Fibroblast of skin of back (primary cell): ENCODE measurements around the gene PTPRJ.

Source experiments
- DNase-seq: peaks from one replicate; pipeline ENCODE4 v3.0.0-alpha.2; 2013

PTPRJ gene

GRCh38 chr11:48073031-48073861 lies 92.9 kb downstream of the PTPRJ start:
- DNase-seq, result no peak

DNA sequence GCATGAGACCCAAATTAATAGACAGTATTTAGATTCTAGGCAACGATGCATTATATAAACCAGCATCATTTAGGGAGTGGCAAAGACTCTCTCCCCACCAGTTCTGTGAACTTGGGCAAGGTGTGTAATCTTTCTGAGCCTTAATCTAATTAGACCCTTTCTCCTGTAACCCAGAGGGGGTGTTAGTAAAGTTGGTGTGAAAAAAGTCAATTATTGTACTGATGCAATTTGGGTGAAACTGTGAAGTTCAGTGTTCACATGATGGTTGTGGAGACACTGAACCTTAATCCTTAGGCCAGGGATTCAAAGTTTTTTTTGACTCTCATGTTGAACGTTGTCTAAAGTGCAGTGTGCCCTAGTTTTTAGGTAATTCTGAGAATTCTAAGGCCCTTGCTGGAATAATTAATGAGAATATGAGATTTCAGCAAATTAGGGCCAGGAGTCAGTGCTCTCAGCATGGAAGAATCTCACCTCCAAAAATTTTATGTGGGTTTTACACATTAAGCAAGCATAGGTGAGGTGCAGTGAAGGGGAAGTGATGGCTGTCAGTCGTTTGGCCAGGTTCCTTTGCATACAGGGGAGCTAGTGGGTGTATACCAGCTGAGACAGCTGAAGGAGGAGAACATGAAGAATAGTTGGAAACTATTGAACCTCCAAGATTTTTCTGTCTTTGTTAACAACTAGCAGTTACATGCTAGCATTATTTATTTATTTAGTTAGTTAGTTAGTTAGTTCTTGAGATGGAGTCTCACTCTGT lies 94.2 kb downstream of the PTPRJ start:
- no peak for DNase-seq

DNA sequence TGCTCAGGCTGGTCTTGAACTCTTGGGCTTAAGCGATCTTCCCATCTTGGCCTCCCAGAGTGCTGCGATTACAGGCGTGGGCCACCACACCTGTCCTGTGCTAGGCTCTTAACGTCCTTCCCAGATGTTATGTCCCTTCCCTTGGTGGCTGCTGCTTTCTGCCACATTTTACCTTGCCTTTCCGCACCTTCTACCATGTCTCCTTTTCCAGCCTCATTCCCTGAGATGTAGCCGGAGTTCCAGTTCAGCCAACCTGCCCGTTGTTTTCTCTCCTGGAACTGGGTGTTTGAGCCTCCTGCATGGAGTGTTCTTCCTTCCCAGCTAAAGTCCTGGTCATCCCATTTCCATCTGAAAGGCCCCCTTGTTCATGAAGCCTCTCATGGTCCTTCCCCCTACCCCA lies 95.3 kb downstream of the PTPRJ start:
- DNase-seq, result no peak

- DNase-seq, result peak; percentile 66
Observed at GRCh38 chr11:48077251-48077650, 96.9 kb downstream of the PTPRJ start.

DNA sequence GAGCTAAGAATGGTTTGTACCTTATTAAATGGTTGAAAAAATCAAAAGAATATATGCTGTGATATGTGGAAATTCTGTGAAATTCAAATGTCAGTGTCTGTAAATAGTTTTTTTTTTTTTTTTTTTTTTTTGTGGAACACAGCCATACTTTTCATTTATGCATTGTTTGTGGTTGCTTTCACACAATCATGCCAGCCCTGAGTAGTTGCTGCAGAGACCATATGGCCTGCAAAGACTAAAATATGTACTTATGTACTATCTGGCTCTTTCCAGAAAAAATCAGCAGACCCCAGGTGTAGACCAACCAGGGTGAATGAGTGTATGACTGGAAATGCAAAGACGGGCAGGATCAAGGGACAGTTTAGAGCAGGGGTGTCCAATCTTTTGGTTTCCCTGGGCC lies 98.3 kb downstream of the PTPRJ start:
- DNase-seq, result no peak

GRCh38 chr11:48079596-48079995 lies 99.2 kb downstream of the PTPRJ start:
- DNase-seq, result no peak

- no peak for DNase-seq
Observed at GRCh38 chr11:48080301-48080861, 100.0 kb downstream of the PTPRJ start.

- DNase-seq, result peak; percentile 83
Observed at GRCh38 chr11:48081151-48082010, 101.0 kb downstream of the PTPRJ start.

GRCh38 chr11:48082771-48083170 lies 102.4 kb downstream of the PTPRJ start:
- no peak for DNase-seq

DNA sequence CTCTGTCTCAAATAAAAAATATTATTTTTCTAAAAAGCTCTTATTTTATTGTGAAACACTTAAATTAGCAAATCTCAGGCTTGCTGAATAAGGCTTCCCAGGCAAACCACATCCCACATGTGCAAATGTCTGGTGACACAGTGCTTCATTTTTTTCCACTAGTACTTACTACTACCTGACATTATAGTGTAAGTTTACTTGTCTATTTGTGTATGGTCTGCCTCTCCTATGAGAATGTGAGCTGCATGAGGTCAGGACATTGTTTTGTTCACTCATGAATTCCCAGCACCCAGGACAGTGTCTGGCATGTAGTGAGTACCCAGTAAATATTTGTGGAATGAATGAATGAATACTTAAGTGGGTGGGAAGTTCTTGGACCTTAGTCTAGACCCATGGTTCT lies 103.1 kb downstream of the PTPRJ start:
- peak; percentile 33 for DNase-seq

DNA sequence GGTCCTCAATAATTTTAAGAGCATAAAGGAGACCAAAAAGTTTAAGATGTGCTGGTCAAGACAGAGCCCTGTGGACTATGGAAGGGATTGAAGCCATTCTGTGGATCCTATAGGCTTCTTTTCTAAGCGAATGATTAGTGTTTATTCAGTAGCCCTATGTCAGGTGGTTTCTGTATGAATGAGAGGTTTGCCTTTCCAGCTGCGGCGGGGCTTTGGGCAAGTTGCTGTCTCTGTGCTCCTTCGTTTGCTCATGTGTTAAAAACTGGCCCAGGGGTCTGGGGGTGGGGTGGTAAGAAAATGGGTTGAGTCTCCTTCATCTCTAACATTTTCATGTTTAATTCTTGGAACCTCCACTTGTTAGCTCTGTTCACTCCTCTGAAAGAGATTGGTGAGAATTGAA lies 105.3 kb downstream of the PTPRJ start:
- DNase-seq, result no peak

GRCh38 chr11:48087422-48087821 lies 107.1 kb downstream of the PTPRJ start:
- DNase-seq, result no peak

DNA sequence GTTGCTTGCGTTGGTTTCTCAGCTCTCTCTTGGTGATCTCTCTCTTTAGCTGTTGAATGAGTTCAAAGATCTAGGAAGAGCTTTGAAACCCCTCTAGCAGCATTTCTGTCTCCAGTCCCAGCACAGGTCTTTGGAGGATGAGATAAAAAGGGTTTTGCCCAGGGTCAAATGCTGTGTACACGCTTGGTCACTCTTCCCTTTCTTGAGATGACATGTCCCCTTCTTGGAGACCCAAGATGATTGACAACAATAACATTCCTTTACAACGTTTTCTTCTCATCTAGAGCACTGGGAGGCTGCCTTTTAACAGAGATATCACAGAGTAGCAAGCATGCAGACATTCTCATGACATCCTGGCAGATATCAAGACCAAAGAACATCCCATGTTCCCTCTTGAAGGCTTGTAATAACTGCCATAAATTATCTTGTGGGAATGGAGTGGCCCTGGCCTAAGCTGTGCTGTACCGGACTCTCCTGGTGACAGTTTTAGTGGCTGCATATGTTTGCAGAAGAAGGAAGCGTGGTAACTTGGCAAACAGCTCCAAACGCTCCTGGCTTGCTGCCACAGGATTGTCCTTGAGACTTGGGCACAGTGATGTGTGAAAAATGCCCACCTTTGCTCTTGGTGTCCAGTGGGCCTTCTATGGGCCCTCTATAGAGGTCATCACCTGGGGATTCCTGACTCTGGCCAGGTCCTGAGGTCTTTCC lies 107.8 kb downstream of the PTPRJ start:
- no peak for DNase-seq

DNA sequence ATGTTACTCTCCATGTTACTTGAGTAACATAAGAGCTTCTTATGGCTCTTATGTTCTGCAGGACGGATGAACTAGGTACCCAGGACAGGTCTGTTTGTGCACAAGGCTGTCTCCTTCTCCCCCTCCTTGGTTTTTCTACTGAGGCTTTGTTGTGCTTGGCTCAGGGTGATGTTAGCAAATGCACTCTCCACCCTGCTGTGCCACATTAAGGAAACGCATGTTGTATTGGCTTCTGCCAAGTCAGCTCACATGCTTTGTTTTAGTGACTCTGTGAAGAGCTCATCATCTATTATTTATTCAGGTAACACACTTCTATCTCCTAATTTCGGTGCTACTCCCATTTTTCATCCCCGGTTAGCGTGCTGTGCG lies 108.3 kb downstream of the PTPRJ start:
- peak; percentile 52 for DNase-seq

DNA sequence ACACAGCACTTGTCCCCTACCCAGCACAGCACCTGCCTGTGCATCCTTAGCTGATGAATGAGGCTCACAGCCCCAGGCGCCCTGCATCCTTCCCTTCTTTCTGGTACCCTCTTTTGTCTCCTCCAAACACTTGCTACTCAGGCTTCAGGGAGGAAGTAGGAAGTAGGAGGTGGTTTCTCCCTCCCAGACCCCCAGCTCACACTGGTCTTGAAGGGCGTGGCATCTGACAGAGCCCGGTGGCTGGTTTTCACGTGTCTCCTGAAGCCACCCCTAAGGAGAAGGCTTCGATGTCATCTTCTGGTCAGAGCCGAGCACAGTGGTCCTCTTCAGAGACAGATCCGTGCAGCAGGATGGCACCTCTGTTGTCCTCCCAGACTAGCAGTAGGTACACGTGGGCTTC lies 109.8 kb downstream of the PTPRJ start:
- no peak for DNase-seq

- DNase-seq, result no peak
Observed at GRCh38 chr11:48091426-48092102, 111.2 kb downstream of the PTPRJ start.

GRCh38 chr11:48093323-48093722 lies 113.0 kb downstream of the PTPRJ start:
- no peak for DNase-seq

- no peak for DNase-seq
Observed at GRCh38 chr11:48093795-48094642, 113.7 kb downstream of the PTPRJ start.

GRCh38 chr11:48094643-48095339 lies 114.4 kb downstream of the PTPRJ start:
- DNase-seq, result no peak
